Liver (tissue), 9 donors: Measurements from ENCODE around the gene RBFOX1. TPM values are rescaled to one million over a fixed set of nuclear protein-coding genes. Genes with fewer than 3 reads are reported as not detected.

Source experiments
- DNase-seq: peaks from one replicate; pipeline ENCODE4 v3.0.0-alpha.2; 2017; ENCODE audit warnings: low spot score
- H3K27ac ChIP-seq, 2 donors: one replicate each; pipeline ENCODE4 v1.7.0; 2013; ENCODE audit warnings: inconsistent platforms in 2 of 2, low read length in 2 of 2, control low read depth in 1 of 2, low read depth in 1 of 2, mild to moderate bottlenecking in 1 of 2
- H3K27me3 ChIP-seq, 4 donors: one replicate each; pipeline versions ENCODE4 v1.6.1 to v1.7.0; 2013; ENCODE audit warnings: low read length in 3 of 4, inconsistent platforms in 1 of 4, mild to moderate bottlenecking in 1 of 4, moderate library complexity in 1 of 4; ENCODE audit not compliant: control insufficient read depth in 4 of 4, insufficient read depth in 4 of 4
- H3K36me3 ChIP-seq, 4 donors: one replicate each; pipeline versions ENCODE4 v1.6.1 to v1.7.0; 2013; ENCODE audit warnings: low read length in 3 of 4, mild to moderate bottlenecking in 3 of 4, low read depth in 1 of 4, moderate library complexity in 1 of 4; ENCODE audit not compliant: control insufficient read depth in 4 of 4, insufficient read depth in 3 of 4
- H3K4me1 ChIP-seq, 4 donors: one replicate each; pipeline versions ENCODE4 v1.6.1 to v1.7.0; 2013; ENCODE audit warnings: low read length in 3 of 4, mild to moderate bottlenecking in 3 of 4, moderate library complexity in 1 of 4; ENCODE audit not compliant: control insufficient read depth in 4 of 4, insufficient read depth in 4 of 4
- H3K4me3 ChIP-seq, 3 donors: one replicate each; pipeline versions ENCODE4 v1.6.1 to v1.7.0; 2013; ENCODE audit warnings: low read length in 3 of 3, control low read depth in 1 of 3, low read depth in 1 of 3, mild to moderate bottlenecking in 1 of 3
- H3K9ac ChIP-seq, 2 donors: one replicate each; pipeline ENCODE4 v1.7.0; 2013; ENCODE audit warnings: low read length in 2 of 2, mild to moderate bottlenecking in 2 of 2, moderate library complexity in 2 of 2, control low read depth in 1 of 2, low read depth in 1 of 2
- H3K9me3 ChIP-seq, 4 donors: one replicate each; pipeline versions ENCODE4 v1.6.1 to v1.7.0; 2013; ENCODE audit warnings: low read length in 3 of 4; ENCODE audit not compliant: control insufficient read depth in 4 of 4
- ATF3 ChIP-seq: IDR thresholded peaks from 2 replicates; pipeline ENCODE4 v1.6.1; 2016; ENCODE audit warnings: antibody characterized with exemption
- CTCF ChIP-seq: fragments of 150-350 bp; IDR thresholded peaks from 2 replicates; pipeline ENCODE4 v1.5.1; 2017; ENCODE audit warnings: improper control_type of control experiment, low read depth, low read length; ENCODE audit not compliant: missing input control
- EGR1 ChIP-seq, 2 donors: IDR thresholded peaks; 2 replicates each; pipeline ENCODE4 v1.6.1; 2016 to 2018; ENCODE audit warnings: antibody characterized with exemption in 2 of 2, low read depth in 2 of 2
- FOXA1 ChIP-seq: IDR thresholded peaks from 2 replicates; pipeline ENCODE4 v1.6.1; 2016; ENCODE audit warnings: antibody characterized with exemption
- FOXA2 ChIP-seq: IDR thresholded peaks from 2 replicates; pipeline ENCODE4 v1.6.1; 2016; ENCODE audit warnings: antibody characterized with exemption
- GABPA ChIP-seq, 2 donors: IDR thresholded peaks in 1 of 2; conservative IDR thresholded peaks in 1 of 2; 2 replicates each; pipeline ENCODE4 v1.6.1; 2016; ENCODE audit warnings: antibody characterized with exemption in 2 of 2, mild to moderate bottlenecking in 1 of 2, moderate library complexity in 1 of 2
- HNF4A ChIP-seq, 2 donors: conservative IDR thresholded peaks; 2 replicates each; pipeline ENCODE4 v1.6.1; 2016; ENCODE audit warnings: antibody characterized with exemption in 2 of 2, mild to moderate bottlenecking in 2 of 2
- HNF4G ChIP-seq: IDR thresholded peaks from 2 replicates; pipeline ENCODE4 v1.6.1; 2016; ENCODE audit warnings: antibody characterized with exemption
- JUND ChIP-seq, 2 donors: IDR thresholded peaks; 2 replicates each; pipeline ENCODE4 v1.6.1; 2016; ENCODE audit warnings: antibody characterized with exemption in 2 of 2
- MAX ChIP-seq: IDR thresholded peaks from 2 replicates; pipeline ENCODE4 v1.6.1; 2016; ENCODE audit warnings: antibody characterized with exemption
- NR2F2 ChIP-seq: IDR thresholded peaks from 2 replicates; pipeline ENCODE4 v1.6.1; 2016; ENCODE audit warnings: antibody characterized with exemption
- RAD21 ChIP-seq, 2 donors: IDR thresholded peaks; 2 replicates each; pipeline ENCODE4 v1.6.1; 2016; ENCODE audit warnings: antibody characterized with exemption in 2 of 2, mild to moderate bottlenecking in 2 of 2
- RXRA ChIP-seq, 2 donors: IDR thresholded peaks; 2 replicates each; pipeline ENCODE4 v1.6.1; 2017 to 2018; ENCODE audit warnings: antibody characterized with exemption in 2 of 2, mild to moderate bottlenecking in 1 of 2
- SP1 ChIP-seq: IDR thresholded peaks from 2 replicates; pipeline ENCODE4 v1.6.1; 2018; ENCODE audit warnings: antibody characterized with exemption, mild to moderate bottlenecking
- TAF1 ChIP-seq: conservative IDR thresholded peaks from 2 replicates; pipeline ENCODE4 v1.6.1; 2016; ENCODE audit warnings: antibody characterized with exemption, mild to moderate bottlenecking
- YY1 ChIP-seq: IDR thresholded peaks from 2 replicates; pipeline ENCODE4 v1.6.1; 2016; ENCODE audit warnings: antibody characterized with exemption, mild to moderate bottlenecking
- WGBS: extraction: QIAGEN DNeasy Blood & Tissue Kit; methylation state at CpG from one replicate; pipeline ENCODE4 v1.1.7; 2013; 5-methylcytosine and 5-hydroxymethylcytosine counted together
- polyA plus RNA-seq, 2 donors: library from polyadenylated mRNA; stranded (reverse) in 1 of 2; unstranded in 1 of 2; fragments of 200-250 nt in 1 of 2; fragments of >200 nt in 1 of 2; fragmentation: Nextera tagmentation in 1 of 2; extraction: Ambion mirVana in 1 of 2; gene quantifications; one replicate each; pipeline versions ENCODE4 v1.2.1 to v1.2.3, GENCODE V29; 2013 to 2015
- total RNA-seq, 2 donors: library from RNA; depleted of rRNA; stranded (reverse); fragments of >200 nt; gene quantifications; one replicate each; pipeline ENCODE4 v1.2.3, GENCODE V29; 2014
- TF ChIP-seq, protein P1 (sequence below): IDR thresholded peaks from 2 replicates; pipeline ENCODE4 v1.6.1; 2016; ENCODE audit warnings: antibody characterized with exemption, mild to moderate bottlenecking
- TF ChIP-seq, protein P2 (sequence below): IDR thresholded peaks from 2 replicates; pipeline ENCODE4 v1.6.1; 2016; ENCODE audit warnings: antibody characterized with exemption
- donor health status: healthy.
- donor health status: healthy.
- donor health status: healthy.
- donor health status: healthy.
- donor health status: healthy.

RBFOX1 gene
- total and polyA plus RNA-seq, 4 donors = not detected

DNA sequence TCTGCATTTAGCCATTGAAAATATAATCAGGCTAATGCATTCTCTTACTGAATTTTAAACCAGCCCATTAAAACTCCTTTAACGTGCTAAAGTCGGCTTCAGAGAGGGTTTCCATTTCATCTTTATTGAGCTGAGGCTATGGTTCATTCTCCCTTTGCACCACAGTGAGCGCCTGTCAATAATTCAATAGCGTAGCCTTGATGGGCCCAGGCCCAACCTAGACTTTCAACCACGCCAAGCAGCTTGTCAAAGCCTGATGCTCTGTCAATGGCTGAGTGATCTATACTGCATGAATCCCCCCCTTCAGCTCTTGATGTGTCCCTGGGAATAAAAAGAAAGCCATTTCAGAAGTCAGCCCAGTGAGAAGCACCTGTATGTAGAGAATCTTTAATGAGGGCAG is 106.0 kb downstream of the RBFOX1 start:
- H3K27me3 ChIP-seq = peaks cover 0 to 3% (median under 1%) of the 10 kb centered on the region in 4 donors
- H3K27ac ChIP-seq = no peak overlapping the region
- TF ChIP-seq TAF1 (no peak), YY1 (no peak), HNF4G (no peak), JUND (IDR thresholded peaks at IDR 0.05) (no peak), GABPA (IDR thresholded peaks at IDR 0.05 in 1 of 2, conservative IDR thresholded peaks at IDR 0.05 in 1 of 2) (no peak), ATF3 (no peak), RXRA (IDR thresholded peaks at IDR 0.05) (no peak), EGR1 (IDR thresholded peaks at IDR 0.05; ENCODE audit: low read depth in 2 of 2) (no peak), MAX (no peak), RAD21 (IDR thresholded peaks at IDR 0.05) (no peak), FOXA1 (no peak), FOXA2 (no peak), HNF4A (conservative IDR thresholded peaks at IDR 0.05) (no peak), CTCF (no peak), SP1 (no peak)
- TF ChIP-seq, protein P1, sequence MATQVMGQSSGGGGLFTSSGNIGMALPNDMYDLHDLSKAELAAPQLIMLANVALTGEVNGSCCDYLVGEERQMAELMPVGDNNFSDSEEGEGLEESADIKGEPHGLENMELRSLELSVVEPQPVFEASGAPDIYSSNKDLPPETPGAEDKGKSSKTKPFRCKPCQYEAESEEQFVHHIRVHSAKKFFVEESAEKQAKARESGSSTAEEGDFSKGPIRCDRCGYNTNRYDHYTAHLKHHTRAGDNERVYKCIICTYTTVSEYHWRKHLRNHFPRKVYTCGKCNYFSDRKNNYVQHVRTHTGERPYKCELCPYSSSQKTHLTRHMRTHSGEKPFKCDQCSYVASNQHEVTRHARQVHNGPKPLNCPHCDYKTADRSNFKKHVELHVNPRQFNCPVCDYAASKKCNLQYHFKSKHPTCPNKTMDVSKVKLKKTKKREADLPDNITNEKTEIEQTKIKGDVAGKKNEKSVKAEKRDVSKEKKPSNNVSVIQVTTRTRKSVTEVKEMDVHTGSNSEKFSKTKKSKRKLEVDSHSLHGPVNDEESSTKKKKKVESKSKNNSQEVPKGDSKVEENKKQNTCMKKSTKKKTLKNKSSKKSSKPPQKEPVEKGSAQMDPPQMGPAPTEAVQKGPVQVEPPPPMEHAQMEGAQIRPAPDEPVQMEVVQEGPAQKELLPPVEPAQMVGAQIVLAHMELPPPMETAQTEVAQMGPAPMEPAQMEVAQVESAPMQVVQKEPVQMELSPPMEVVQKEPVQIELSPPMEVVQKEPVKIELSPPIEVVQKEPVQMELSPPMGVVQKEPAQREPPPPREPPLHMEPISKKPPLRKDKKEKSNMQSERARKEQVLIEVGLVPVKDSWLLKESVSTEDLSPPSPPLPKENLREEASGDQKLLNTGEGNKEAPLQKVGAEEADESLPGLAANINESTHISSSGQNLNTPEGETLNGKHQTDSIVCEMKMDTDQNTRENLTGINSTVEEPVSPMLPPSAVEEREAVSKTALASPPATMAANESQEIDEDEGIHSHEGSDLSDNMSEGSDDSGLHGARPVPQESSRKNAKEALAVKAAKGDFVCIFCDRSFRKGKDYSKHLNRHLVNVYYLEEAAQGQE = no peak
- TF ChIP-seq, protein P2, sequence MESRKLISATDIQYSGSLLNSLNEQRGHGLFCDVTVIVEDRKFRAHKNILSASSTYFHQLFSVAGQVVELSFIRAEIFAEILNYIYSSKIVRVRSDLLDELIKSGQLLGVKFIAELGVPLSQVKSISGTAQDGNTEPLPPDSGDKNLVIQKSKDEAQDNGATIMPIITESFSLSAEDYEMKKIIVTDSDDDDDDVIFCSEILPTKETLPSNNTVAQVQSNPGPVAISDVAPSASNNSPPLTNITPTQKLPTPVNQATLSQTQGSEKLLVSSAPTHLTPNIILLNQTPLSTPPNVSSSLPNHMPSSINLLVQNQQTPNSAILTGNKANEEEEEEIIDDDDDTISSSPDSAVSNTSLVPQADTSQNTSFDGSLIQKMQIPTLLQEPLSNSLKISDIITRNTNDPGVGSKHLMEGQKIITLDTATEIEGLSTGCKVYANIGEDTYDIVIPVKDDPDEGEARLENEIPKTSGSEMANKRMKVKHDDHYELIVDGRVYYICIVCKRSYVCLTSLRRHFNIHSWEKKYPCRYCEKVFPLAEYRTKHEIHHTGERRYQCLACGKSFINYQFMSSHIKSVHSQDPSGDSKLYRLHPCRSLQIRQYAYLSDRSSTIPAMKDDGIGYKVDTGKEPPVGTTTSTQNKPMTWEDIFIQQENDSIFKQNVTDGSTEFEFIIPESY = no peak
- no peak overlapping the region for H3K9ac ChIP-seq
- no peaks in the 10 kb centered on the region for H3K36me3 ChIP-seq
- H3K4me1 ChIP-seq = no peaks in the 10 kb centered on the region
- whole genome bisulfite sequencing = 71% methylated on average over 5 of the region's 5 CpGs
- no peak for DNase-seq
- no peak overlapping the region for H3K4me3 ChIP-seq
- no peaks in the 10 kb centered on the region for H3K9me3 ChIP-seq

DNA sequence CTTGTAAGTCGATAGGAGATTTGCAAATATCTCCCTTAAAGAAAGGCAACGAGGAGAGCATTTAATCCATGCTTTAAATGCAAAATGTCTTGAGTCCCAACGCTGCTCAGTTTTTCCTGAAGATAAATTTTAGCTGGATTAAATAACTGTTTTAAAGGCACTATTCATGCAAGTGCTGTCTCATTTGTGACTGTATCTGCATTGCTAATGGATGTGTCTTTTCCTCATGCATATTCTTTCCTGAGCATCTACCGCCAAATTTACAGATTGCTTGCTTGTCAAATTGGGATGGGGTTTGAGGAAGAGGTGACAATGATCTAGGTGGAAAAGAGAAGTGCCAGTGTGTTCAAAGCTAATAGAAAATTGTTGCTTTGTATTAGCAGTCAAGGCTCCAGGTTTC is 106.9 kb downstream of the RBFOX1 start:
- no peaks in the 10 kb centered on the region for H3K36me3 ChIP-seq
- DNase-seq = no peak
- H3K9ac ChIP-seq = no peak overlapping the region
- no peak overlapping the region for H3K27ac ChIP-seq
- no peak overlapping the region for H3K4me3 ChIP-seq
- H3K4me1 ChIP-seq = no peaks in the 10 kb centered on the region
- peaks cover 0 to 3% (median under 1%) of the 10 kb centered on the region in 4 donors for H3K27me3 ChIP-seq
- 47% methylated on average over 4 of the region's 4 CpGs for WGBS
- H3K9me3 ChIP-seq = no peaks in the 10 kb centered on the region
- TF ChIP-seq NR2F2 = no peak
- TF ChIP-seq HNF4G = no peak
- TF ChIP-seq, protein P2 = no peak
- TF ChIP-seq MAX = no peak
- TF ChIP-seq, protein P1 = no peak
- no peak for TF ChIP-seq FOXA1
- TF ChIP-seq FOXA2 = no peak
- no peak for TF ChIP-seq RXRA (IDR thresholded peaks at IDR 0.05)
- TF ChIP-seq YY1 = no peak
- no peak for TF ChIP-seq ATF3
- TF ChIP-seq JUND (IDR thresholded peaks at IDR 0.05) = no peak
- no peak for TF ChIP-seq SP1
